ENCODE measurements around the gene GALNT9. TPM values are rescaled to one million over a fixed set of nuclear protein-coding genes. Genes with fewer than 3 reads are reported as not detected.
"Not testable (repeated sequence)": the region's sequence is repeated elsewhere in the genome, so short reads cannot be mapped to it uniquely, and the experiment has no call there.

The GALNT9 gene
- total RNA-seq, 1 experiment from 2014 or later: 2.6 TPM

DNA sequence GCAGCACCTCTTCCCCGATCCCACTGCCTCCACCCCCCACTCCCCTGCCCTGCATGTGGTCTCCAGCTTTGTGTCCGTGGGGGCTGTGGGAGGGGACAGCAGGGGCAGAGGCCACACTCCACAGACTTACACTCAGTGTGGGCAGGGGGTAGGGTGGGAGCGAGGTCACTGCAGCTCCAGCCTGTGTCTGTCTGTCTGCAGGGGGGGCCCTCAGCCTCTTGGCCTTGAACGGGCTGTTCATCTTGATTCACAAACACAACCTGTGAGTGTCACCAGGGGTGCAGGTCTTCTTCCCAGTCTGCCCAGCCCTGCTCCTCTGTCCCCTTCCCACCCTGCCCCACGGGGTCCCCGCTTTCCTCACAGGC is 178.6 kb downstream of the GALNT9 start:
- Histone ChIP-seq H3K4me2 (ENCODE audit: low read length) (no peak overlapping the region), H3K9me3 (ENCODE audit: control insufficient read depth in 1 of 2, insufficient read depth in 1 of 2, low read depth in 1 of 2, low read length in 2 of 2) (no peaks in the 10 kb centered on the region), H3K9ac (ENCODE audit: low read length) (no peak overlapping the region), H3K4me3 (replicated peaks in 1 of 2; ENCODE audit: low read depth in 1 of 2, low read length in 2 of 2) (no peak overlapping the region), H2AFZ (ENCODE audit: low read depth, low read length, poor library complexity, severe bottlenecking) (no peak overlapping the region), H4K20me1 (ENCODE audit: insufficient read depth) (no peaks in the 10 kb centered on the region), H3K4me1 (ENCODE audit: control insufficient read depth in 1 of 2, insufficient read depth in 2 of 2, low read length in 2 of 2) (peaks cover 0 to under 1% of the 10 kb centered on the region in 2 experiments; a peak in 1 of 4 replicates), H3K9me2 (ENCODE audit: insufficient read depth) (no peaks in the 10 kb centered on the region), H3K27ac (ENCODE audit: low read depth, low read length) (no peak overlapping the region), H3K27me3 (ENCODE audit: insufficient read depth, low read length) (no peaks in the 10 kb centered on the region), H3K79me2 (ENCODE audit: insufficient read depth, low read length) (peaks cover 23% of the 10 kb centered on the region), H3K36me3 (ENCODE audit: control insufficient read depth in 1 of 2, insufficient read depth in 2 of 2, low read length in 2 of 2) (peaks cover 0 to 12% of the 10 kb centered on the region in 2 experiments; a peak in 2 of 4 replicates)
- ChIA-PET RAD21 (ENCODE audit: low non-redundant PET in 1 of 2, low total read pairs in 2 of 2, uncharacterized antibody in 2 of 2, unreplicated experiment in 2 of 2) (no interaction called here), POLR2A (no interaction called here), CTCF (no interaction called here)
- no TSS peak for BruUV-seq (replicated peaks)
- intact Hi-C loops (cut with micrococcal nuclease): loop anchor here (5.0 kb wide), 2 partner anchors 372 to 467 kb away; partner anchors contain the start of gene P2RX2
- TF ChIP-seq POLR2AphosphoS5 (IDR thresholded peaks at IDR 0.05; ENCODE audit: low read depth, low read length): no peak
- TF ChIP-seq SRF (IDR thresholded peaks at IDR 0.05; ENCODE audit: low read depth): no peak
- TF ChIP-seq, protein P1, sequence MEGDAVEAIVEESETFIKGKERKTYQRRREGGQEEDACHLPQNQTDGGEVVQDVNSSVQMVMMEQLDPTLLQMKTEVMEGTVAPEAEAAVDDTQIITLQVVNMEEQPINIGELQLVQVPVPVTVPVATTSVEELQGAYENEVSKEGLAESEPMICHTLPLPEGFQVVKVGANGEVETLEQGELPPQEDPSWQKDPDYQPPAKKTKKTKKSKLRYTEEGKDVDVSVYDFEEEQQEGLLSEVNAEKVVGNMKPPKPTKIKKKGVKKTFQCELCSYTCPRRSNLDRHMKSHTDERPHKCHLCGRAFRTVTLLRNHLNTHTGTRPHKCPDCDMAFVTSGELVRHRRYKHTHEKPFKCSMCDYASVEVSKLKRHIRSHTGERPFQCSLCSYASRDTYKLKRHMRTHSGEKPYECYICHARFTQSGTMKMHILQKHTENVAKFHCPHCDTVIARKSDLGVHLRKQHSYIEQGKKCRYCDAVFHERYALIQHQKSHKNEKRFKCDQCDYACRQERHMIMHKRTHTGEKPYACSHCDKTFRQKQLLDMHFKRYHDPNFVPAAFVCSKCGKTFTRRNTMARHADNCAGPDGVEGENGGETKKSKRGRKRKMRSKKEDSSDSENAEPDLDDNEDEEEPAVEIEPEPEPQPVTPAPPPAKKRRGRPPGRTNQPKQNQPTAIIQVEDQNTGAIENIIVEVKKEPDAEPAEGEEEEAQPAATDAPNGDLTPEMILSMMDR (IDR thresholded peaks at IDR 0.05 in 2 of 3, conservative IDR thresholded peaks at IDR 0.05 in 1 of 3; ENCODE audit: borderline replicate concordance in 1 of 3, insufficient read depth in 1 of 3, low read depth in 2 of 3, low read length in 2 of 3): no peak
- TF ChIP-seq CBX3 (IDR thresholded peaks at IDR 0.05; ENCODE audit: low read depth): no peak
- TF ChIP-seq SP1 (IDR thresholded peaks at IDR 0.05; ENCODE audit: low read depth): no peak
- ATAC-seq (no peak), DNase-seq (ENCODE audit: low read depth, low spot score) (no peak)

DNA sequence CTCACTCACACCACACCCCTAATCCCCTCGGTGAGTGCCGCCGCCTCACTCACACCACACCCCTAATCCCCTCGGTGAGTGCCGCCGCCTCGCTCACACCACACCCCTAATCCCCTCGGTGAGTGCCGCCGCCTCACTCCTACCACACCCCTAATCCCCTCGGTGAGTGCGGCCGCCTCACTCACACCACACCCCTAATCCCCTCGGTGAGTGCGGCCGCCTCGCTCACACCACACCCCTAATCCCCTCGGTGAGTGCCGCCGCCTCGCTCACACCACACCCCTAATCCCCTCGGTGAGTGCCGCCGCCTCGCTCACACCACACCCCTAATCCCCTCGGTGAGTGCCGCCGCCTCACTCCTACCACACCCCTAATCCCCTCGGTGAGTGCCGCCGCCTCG is 179.9 kb downstream of the GALNT9 start:
- H3K4me2 ChIP-seq (ENCODE audit: low read length); H4K20me1 ChIP-seq (ENCODE audit: insufficient read depth); H3K4me3 ChIP-seq (replicated peaks in 1 of 2; ENCODE audit: low read depth in 1 of 2, low read length in 2 of 2); CTCF ChIA-PET; POLR2A ChIA-PET; ATAC-seq; H3K9me3 ChIP-seq (ENCODE audit: control insufficient read depth in 1 of 2, insufficient read depth in 1 of 2, low read depth in 1 of 2, low read length in 2 of 2); H2AFZ ChIP-seq (ENCODE audit: low read depth, low read length, poor library complexity, severe bottlenecking); intact Hi-C loops (cut with micrococcal nuclease); DNase-seq (ENCODE audit: low read depth, low spot score); H3K9ac ChIP-seq (ENCODE audit: low read length); BruUV-seq (replicated peaks); H3K4me1 ChIP-seq (ENCODE audit: control insufficient read depth in 1 of 2, insufficient read depth in 2 of 2, low read length in 2 of 2); H3K27me3 ChIP-seq (ENCODE audit: insufficient read depth, low read length); RAD21 ChIA-PET (ENCODE audit: low non-redundant PET in 1 of 2, low total read pairs in 2 of 2, uncharacterized antibody in 2 of 2, unreplicated experiment in 2 of 2); H3K9me2 ChIP-seq (ENCODE audit: insufficient read depth); H3K27ac ChIP-seq (ENCODE audit: low read depth, low read length): not testable (repeated sequence)
- Histone ChIP-seq H3K79me2 (ENCODE audit: insufficient read depth, low read length) (peaks cover 35% of the 10 kb centered on the region), H3K36me3 (ENCODE audit: control insufficient read depth in 1 of 2, insufficient read depth in 2 of 2, low read length in 2 of 2) (peaks cover 0 to 14% of the 10 kb centered on the region in 2 experiments; a peak in 2 of 4 replicates)

Measured in HCT116 (cell line).